Body of pancreas (tissue), 4 donors: ENCODE data around the gene COL21A1. TPM values are rescaled to one million over a fixed set of nuclear protein-coding genes. Genes with fewer than 3 reads are reported as not detected.

ENCODE experiments used
- ATAC-seq: fragments of 150-250 bp; one replicate; pipeline ENCODE4 v1.9.1; 2016
- DNase-seq, 4 donors: peaks; one replicate each; pipeline ENCODE4 v3.0.0-alpha.2; 2019
- H3K27ac ChIP-seq, 4 donors: fragments of 200-600 bp; sonication (generic); 1 replicate in 3 of 4; 2 replicates in 1 of 4; pipeline versions ENCODE4 v1.5.1 to v1.6.1; 2016 to 2019; ENCODE audit warnings: mild to moderate bottlenecking in 1 of 4, mixed read lengths in 1 of 4, moderate library complexity in 1 of 4
- H3K27me3 ChIP-seq, 2 donors: fragments of 200-600 bp; sonication (generic); one replicate each; pipeline ENCODE4 v1.6.0; 2016; ENCODE audit warnings: mild to moderate bottlenecking in 1 of 2
- H3K36me3 ChIP-seq, 2 donors: fragments of 200-600 bp; sonication (generic); replicated peaks in 1 of 2; 2 replicates each; pipeline ENCODE4 v1.5.1; 2016; ENCODE audit warnings: low read depth in 2 of 2; ENCODE audit not compliant: insufficient read depth in 1 of 2
- H3K4me1 ChIP-seq: fragments of 200-600 bp; sonication (generic); one replicate; pipeline ENCODE4 v1.6.0; 2016
- H3K4me3 ChIP-seq, 2 donors: fragments of 200-600 bp; sonication (generic); 1 replicate in 1 of 2; 2 replicates in 1 of 2; pipeline ENCODE4 v1.5.1; 2016 to 2019
- H3K9me3 ChIP-seq, 3 donors: fragments of 200-600 bp; sonication (generic); 1 replicate in 2 of 3; 2 replicates in 1 of 3; pipeline ENCODE4 v1.5.1; 2016
- CTCF ChIP-seq, 7 experiments: fragments of 450-650 bp in 4 of 7; fragments of 200-600 bp in 3 of 7; sonication (generic) in 3 of 7; IDR thresholded peaks; one replicate each; pipeline ENCODE4 v1.5.1; 2016 to 2019; ENCODE audit warnings: antibody characterized with exemption in 7 of 7
- POLR2A ChIP-seq, 3 donors: fragments of 450-650 bp; IDR thresholded peaks; one replicate each; pipeline ENCODE4 v1.6.1; 2016; ENCODE audit warnings: antibody characterized with exemption in 3 of 3, mild to moderate bottlenecking in 2 of 3
- whole genome bisulfite sequencing, 2 donors: methylation state at CpG; one replicate each; pipeline ENCODE4 v1.1.5; 2017; 5-methylcytosine and 5-hydroxymethylcytosine counted together
- intact Hi-C: fragments of 100-400 bp; cut with DNase I; formaldehyde crosslinking; loops from one replicate; pipeline ENCODE4 v1.15.1; 2023
- total RNA-seq, 2 donors: library from RNA; depleted of rRNA; stranded (reverse); fragments of >200 nt; gene quantifications; one replicate each; pipeline ENCODE4 v1.1.0, GENCODE V29; 2016

Gene COL21A1
- total RNA-seq, 2 donors from 2014 or later: 1.3 to 4.2 TPM

GRCh38 chr6:56072856-56073255, 174.5 kb downstream of the COL21A1 start:
- no peak for DNase-seq
- H3K27me3 ChIP-seq: no peaks in the 10 kb centered on the region
- intact Hi-C loops: no loop called here
- no peak overlapping the region for H3K4me3 ChIP-seq
- ATAC-seq: no peak
- no peaks in the 10 kb centered on the region for H3K9me3 ChIP-seq
- no peaks in the 10 kb centered on the region for H3K36me3 ChIP-seq
- no peak for TF ChIP-seq POLR2A (IDR thresholded peaks at IDR 0.05)
- WGBS, 2 donors: 26 to 29% methylated on average over 1 of the region's 1 CpG
- no peak overlapping the region for H3K27ac ChIP-seq
- H3K4me1 ChIP-seq: no peaks in the 10 kb centered on the region

- Histone ChIP-seq H3K36me3 (no peaks in the 10 kb centered on the region), H3K27me3 (no peaks in the 10 kb centered on the region), H3K4me3 (no peak overlapping the region), H3K27ac (no peak overlapping the region), H3K4me1 (no peaks in the 10 kb centered on the region), H3K9me3 (no peaks in the 10 kb centered on the region)
- ATAC-seq (no peak), DNase-seq (no peak)
- intact Hi-C loops: no loop called here
- TF ChIP-seq POLR2A (IDR thresholded peaks at IDR 0.05): no peak
- no peak for TF ChIP-seq CTCF (IDR thresholded peaks at IDR 0.05)
These were observed 182.0 kb downstream of the COL21A1 start for GRCh38 chr6:56065408-56065807.

- WGBS, 2 donors: 25 to 30% methylated on average over 1 of the region's 1 CpG
- no peak overlapping the region for H3K27ac ChIP-seq
- H3K27me3 ChIP-seq: no peaks in the 10 kb centered on the region
- no peaks in the 10 kb centered on the region for H3K36me3 ChIP-seq
- H3K4me3 ChIP-seq: no peak overlapping the region
- TF ChIP-seq CTCF (IDR thresholded peaks at IDR 0.05): no peak
- no peak for TF ChIP-seq POLR2A (IDR thresholded peaks at IDR 0.05)
- no peaks in the 10 kb centered on the region for H3K4me1 ChIP-seq
- intact Hi-C loops: no loop called here
- no peaks in the 10 kb centered on the region for H3K9me3 ChIP-seq
- no peak for ATAC-seq
- DNase-seq: no peak
These were observed 184.5 kb downstream of the COL21A1 start for GRCh38 chr6:56062836-56063235.

- WGBS, 2 donors: 63 to 64% methylated on average over 2 of the region's 2 CpGs
- intact Hi-C loops: no loop called here
- no peak overlapping the region for H3K4me3 ChIP-seq
- no peak overlapping the region for H3K27ac ChIP-seq
- no peaks in the 10 kb centered on the region for H3K4me1 ChIP-seq
- no peaks in the 10 kb centered on the region for H3K9me3 ChIP-seq
- no peaks in the 10 kb centered on the region for H3K27me3 ChIP-seq
- no peak for ATAC-seq
- TF ChIP-seq CTCF (IDR thresholded peaks at IDR 0.05) (no peak), POLR2A (IDR thresholded peaks at IDR 0.05) (no peak)
- DNase-seq: no peak
- no peaks in the 10 kb centered on the region for H3K36me3 ChIP-seq
These were observed 188.7 kb downstream of the COL21A1 start for GRCh38 chr6:56058636-56059035.

GRCh38 chr6:56055081-56055704, 192.2 kb downstream of the COL21A1 start:
- ATAC-seq (no peak), DNase-seq (no peak)
- Histone ChIP-seq H3K4me3 (no peak overlapping the region), H3K4me1 (no peaks in the 10 kb centered on the region), H3K27ac (no peak overlapping the region), H3K36me3 (no peaks in the 10 kb centered on the region), H3K27me3 (no peaks in the 10 kb centered on the region), H3K9me3 (no peaks in the 10 kb centered on the region)
- intact Hi-C loops: no loop called here
- 68 to 75% methylated on average over 7 of the region's 7 CpGs for WGBS, 2 donors
- TF ChIP-seq CTCF (IDR thresholded peaks at IDR 0.05): no peak
